Peyer's patch (tissue), 4 donors: ENCODE measurements around the gene TRIM2. TPM values are rescaled to one million over a fixed set of nuclear protein-coding genes. Genes with fewer than 3 reads are reported as not detected.
A peak's percentile ranks its signal among the peaks of the same experiment; 100 is the strongest.

ENCODE experiments used
- DNase-seq, 3 donors: peaks; one replicate each; pipeline ENCODE4 v3.0.0-alpha.2; 2017 to 2019
- H3K27ac ChIP-seq, 4 donors: fragments of 200-600 bp; sonication (generic); one replicate each; pipeline ENCODE4 v1.5.1; 2016 to 2019
- H3K27me3 ChIP-seq, 2 donors: fragments of 200-600 bp; sonication (generic); one replicate each; pipeline ENCODE4 v1.5.1; 2019
- H3K36me3 ChIP-seq, 3 donors: fragments of 200-600 bp; sonication (generic); one replicate each; pipeline ENCODE4 v1.5.1; 2016 to 2019
- H3K4me1 ChIP-seq, 4 donors: fragments of 200-600 bp; sonication (generic); one replicate each; pipeline ENCODE4 v1.5.1; 2016 to 2019
- H3K4me3 ChIP-seq, 4 donors: fragments of 200-600 bp; sonication (generic); 1 replicate in 3 of 4; 2 replicates in 1 of 4; pipeline ENCODE4 v1.5.1; 2016 to 2019; ENCODE audit warnings: mild to moderate bottlenecking in 1 of 4
- H3K9me3 ChIP-seq, 4 donors: fragments of 200-600 bp; sonication (generic); one replicate each; pipeline ENCODE4 v1.5.1; 2016 to 2019; ENCODE audit warnings: mild to moderate bottlenecking in 1 of 4
- CTCF ChIP-seq, 6 experiments: fragments of 450-650 bp in 4 of 6; fragments of 200-600 bp in 2 of 6; sonication (generic) in 1 of 6; IDR thresholded peaks; one replicate each; pipeline ENCODE4 v1.5.1; 2017 to 2019; ENCODE audit warnings: antibody characterized with exemption in 6 of 6, mild to moderate bottlenecking in 3 of 6, moderate library complexity in 1 of 6
- POLR2A ChIP-seq, 2 donors: fragments of 450-650 bp; IDR thresholded peaks; one replicate each; pipeline ENCODE4 v1.5.1; 2017; ENCODE audit warnings: antibody characterized with exemption in 2 of 2, mild to moderate bottlenecking in 2 of 2, moderate library complexity in 2 of 2
- total RNA-seq, 4 donors: library from RNA; depleted of rRNA; stranded (reverse); fragments of >200 nt; gene quantifications; one replicate each; pipeline ENCODE4 v1.1.0, GENCODE V29; 2016

Gene TRIM2
- total RNA-seq, 4 donors from 2014 or later, result 58.6 to 158 (median 144) TPM

- no peaks in the 10 kb centered on the region for H3K36me3 ChIP-seq
- DNase-seq, result no peak
- H3K9me3 ChIP-seq, result no peaks in the 10 kb centered on the region
- peaks cover 0 to 21% (median 0%) of the 10 kb centered on the region in 4 donors for H3K4me1 ChIP-seq
- H3K27me3 ChIP-seq, result no peaks in the 10 kb centered on the region
- TF ChIP-seq CTCF (IDR thresholded peaks at IDR 0.05) (no peak), POLR2A (IDR thresholded peaks at IDR 0.05) (no peak)
- H3K27ac ChIP-seq, result peak overlapping the region; percentile 63 to 92 (median 80)
- H3K4me3 ChIP-seq, result peak overlapping the region; percentile 36 to 64 (median 62)
These were observed 19.2 kb downstream of the TRIM2 start for GRCh38 chr4:153223427-153223801.

GRCh38 chr4:153223930-153224329 is 19.7 kb downstream of the TRIM2 start:
- no peak for DNase-seq

GRCh38 chr4:153224474-153224873 is 20.2 kb downstream of the TRIM2 start:
- no peak for TF ChIP-seq CTCF (IDR thresholded peaks at IDR 0.05)
- no peak for TF ChIP-seq POLR2A (IDR thresholded peaks at IDR 0.05)
- Histone ChIP-seq H3K36me3 (no peaks in the 10 kb centered on the region), H3K4me3 (no peak overlapping the region), H3K27ac (no peak overlapping the region), H3K4me1 (peaks cover 0 to 18% (median 0%) of the 10 kb centered on the region in 4 donors), H3K27me3 (no peaks in the 10 kb centered on the region), H3K9me3 (no peaks in the 10 kb centered on the region)
- no peak for DNase-seq

More at GRCh38 chr4:153223930-153224329, 19.7 kb downstream of the TRIM2 start:
- Histone ChIP-seq H3K36me3 (no peaks in the 10 kb centered on the region), H3K4me3 (peak overlapping the region in 3 of 4 donors; percentile 36 to 64 (median 62)), H3K9me3 (no peaks in the 10 kb centered on the region), H3K27me3 (no peaks in the 10 kb centered on the region), H3K4me1 (peaks cover 0 to 21% (median 0%) of the 10 kb centered on the region in 4 donors), H3K27ac (peak overlapping the region in 3 of 4 donors; percentile 63 to 92 (median 88))
- TF ChIP-seq POLR2A (IDR thresholded peaks at IDR 0.05) (no peak), CTCF (IDR thresholded peaks at IDR 0.05) (no peak)

GRCh38 chr4:153227469-153228075 is 23.3 kb downstream of the TRIM2 start:
- H3K27me3 ChIP-seq, result no peaks in the 10 kb centered on the region
- no peak for DNase-seq
- TF ChIP-seq CTCF (IDR thresholded peaks at IDR 0.05) (no peak), POLR2A (IDR thresholded peaks at IDR 0.05) (no peak)
- H3K36me3 ChIP-seq, result no peaks in the 10 kb centered on the region
- peaks cover 0 to 8% (median 0%) of the 10 kb centered on the region in 4 donors for H3K4me1 ChIP-seq
- H3K9me3 ChIP-seq, result no peaks in the 10 kb centered on the region
- H3K27ac ChIP-seq, result no peak overlapping the region
- no peak overlapping the region for H3K4me3 ChIP-seq

- TF ChIP-seq POLR2A (IDR thresholded peaks at IDR 0.05) (no peak), CTCF (IDR thresholded peaks at IDR 0.05) (no peak)
- Histone ChIP-seq H3K4me3 (no peak overlapping the region), H3K4me1 (peaks cover 0 to 16% (median 0%) of the 10 kb centered on the region in 4 donors), H3K36me3 (no peaks in the 10 kb centered on the region), H3K27ac (no peak overlapping the region), H3K9me3 (no peaks in the 10 kb centered on the region), H3K27me3 (no peaks in the 10 kb centered on the region)
- no peak for DNase-seq
These were observed 24.4 kb downstream of the TRIM2 start for GRCh38 chr4:153228512-153229140.
